Stimulated activated naive CD8-positive, alpha-beta T cell treated with anti-CD3 and anti-CD28 coated beads, Interleukin-15, Interleukin-2, amounts not matched to agents 100 U/mL and 50 U/mL, for 24 hours (primary cell): ENCODE measurements around the gene OR14I1.

Experiments
- ATAC-seq: fragments of 150-1000 bp; cut with Tn5 transposase; one replicate; pipeline ENCODE4 v1.10.0; 2021
- DNase-seq: peaks from one replicate; pipeline ENCODE4 v3.0.0; 2021

The OR14I1 gene

DNA sequence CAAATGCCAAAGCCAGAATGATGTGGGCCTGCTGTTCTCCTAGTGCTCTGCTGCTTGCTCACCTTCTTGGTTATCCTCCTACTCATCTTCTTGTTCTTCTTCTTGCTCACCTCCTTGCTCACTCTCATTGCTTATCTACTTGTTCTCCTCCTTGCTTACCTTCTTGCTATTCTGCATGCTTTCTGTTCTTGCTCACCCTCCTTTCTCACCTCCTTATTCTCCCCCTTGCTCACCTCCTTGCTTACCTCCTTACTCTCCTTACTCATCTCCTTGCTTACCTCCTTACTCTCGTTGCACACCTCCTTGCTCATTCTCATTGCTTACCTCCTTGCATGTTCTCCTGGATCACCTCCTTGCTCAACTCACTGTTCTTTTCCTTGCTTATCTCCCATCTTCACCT is at the start of gene OR14I1:
OR14I1 (minus strand) TSS at position 53 of the 400 bp plus-strand sequence.
- ATAC-seq (no peak), DNase-seq (no peak)

- no peak for DNase-seq
- no peak for ATAC-seq
Measured at GRCh38 chr1:248751635-248752034, 49.1 kb upstream of the OR14I1 start.

DNA sequence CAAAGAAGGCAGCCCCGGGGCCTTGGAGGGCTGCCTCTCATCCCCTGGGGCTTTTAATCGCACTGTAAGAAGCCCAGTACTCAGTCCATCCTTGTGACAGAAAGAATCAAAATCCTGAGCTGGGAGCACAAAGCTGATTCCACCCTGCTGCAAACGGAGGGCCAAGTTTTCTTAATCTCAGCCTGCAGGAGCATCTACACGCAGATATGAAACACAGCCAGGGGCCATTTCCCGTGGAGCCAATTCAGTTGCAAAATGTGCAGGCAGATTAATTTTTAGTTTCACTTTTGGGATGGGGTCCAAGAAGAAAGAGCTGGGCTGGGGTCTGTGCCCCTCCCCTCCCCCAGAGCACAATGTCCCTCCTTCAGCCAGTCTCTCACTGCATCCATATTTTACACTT is 48.6 kb upstream of the OR14I1 start:
- DNase-seq (no peak), ATAC-seq (no peak)

- ATAC-seq (no peak), DNase-seq (no peak)
Measured at GRCh38 chr1:248750496-248750895, 47.9 kb upstream of the OR14I1 start.

DNA sequence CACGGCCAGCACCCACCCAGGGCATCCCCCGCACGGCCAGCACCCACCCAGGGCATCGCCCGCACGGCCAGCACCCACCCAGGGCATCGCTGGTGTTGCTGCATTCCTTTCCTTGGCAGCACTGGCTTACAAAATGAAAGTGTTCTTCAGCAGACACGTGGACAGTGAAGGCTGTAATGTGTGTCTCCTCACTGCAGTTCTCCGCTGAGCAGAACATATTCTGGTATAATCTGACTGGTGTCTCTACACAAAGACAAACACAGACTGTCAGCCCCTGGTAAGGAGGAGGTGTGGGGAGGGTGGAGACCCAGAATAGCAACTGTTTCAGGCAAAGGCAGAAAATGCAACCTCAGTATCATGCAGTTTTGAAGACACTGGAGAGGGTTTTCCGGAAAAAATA is 45.6 kb upstream of the OR14I1 start:
- no peak for DNase-seq
- no peak for ATAC-seq

GRCh38 chr1:248740876-248741275 is 38.3 kb upstream of the OR14I1 start:
- ATAC-seq, result no peak
- no peak for DNase-seq

- ATAC-seq (no peak), DNase-seq (no peak)
Measured at GRCh38 chr1:248739572-248740205, 37.1 kb upstream of the OR14I1 start.

- DNase-seq (no peak), ATAC-seq (no peak)
Measured at GRCh38 chr1:248737457-248737856, 34.9 kb upstream of the OR14I1 start.

- ATAC-seq, result no peak
Measured at GRCh38 chr1:248736977-248737376, 34.4 kb upstream of the OR14I1 start.

GRCh38 chr1:248733566-248733965 is 31.0 kb upstream of the OR14I1 start:
- no peak for ATAC-seq
- DNase-seq, result no peak

More at GRCh38 chr1:248736977-248737376, 34.4 kb upstream of the OR14I1 start:
- no peak for DNase-seq

- DNase-seq (no peak), ATAC-seq (no peak)
Measured at GRCh38 chr1:248730507-248731335, 28.2 kb upstream of the OR14I1 start.

- ATAC-seq (no peak), DNase-seq (no peak)
Measured at GRCh38 chr1:248714248-248714647, 11.7 kb upstream of the OR14I1 start.

DNA sequence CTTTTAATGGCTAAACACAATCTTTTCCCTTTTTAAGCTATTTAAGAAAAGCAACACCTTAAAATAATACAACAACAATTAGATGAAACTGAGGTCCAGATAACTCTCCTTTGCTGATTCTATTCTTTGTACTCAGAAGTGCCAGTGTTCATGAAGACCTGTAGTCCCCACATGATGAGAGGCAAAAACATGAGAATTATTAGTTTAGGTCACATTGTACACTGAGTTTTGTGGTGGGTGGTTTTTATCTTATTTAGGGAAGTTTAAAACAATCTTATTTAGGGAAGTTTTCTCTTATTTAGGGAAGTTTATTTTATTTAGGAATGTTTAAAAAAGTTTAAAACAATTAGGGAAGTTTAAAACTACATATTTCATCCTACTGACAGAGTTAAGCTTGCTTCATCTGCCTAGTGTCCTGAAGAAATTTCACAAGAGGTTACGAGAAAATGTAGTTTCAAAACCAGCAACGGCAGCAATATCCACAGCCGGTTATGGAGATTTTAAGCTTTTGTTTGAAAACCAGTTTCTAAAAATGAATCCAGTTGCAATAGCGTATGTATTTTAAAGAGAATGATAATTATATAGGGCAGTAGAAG is 7.8 kb upstream of the OR14I1 start:
- DNase-seq (no peak), ATAC-seq (no peak)

- no peak for ATAC-seq
- DNase-seq, result no peak
Measured at GRCh38 chr1:248704606-248705005, 2.0 kb upstream of the OR14I1 start.

DNA sequence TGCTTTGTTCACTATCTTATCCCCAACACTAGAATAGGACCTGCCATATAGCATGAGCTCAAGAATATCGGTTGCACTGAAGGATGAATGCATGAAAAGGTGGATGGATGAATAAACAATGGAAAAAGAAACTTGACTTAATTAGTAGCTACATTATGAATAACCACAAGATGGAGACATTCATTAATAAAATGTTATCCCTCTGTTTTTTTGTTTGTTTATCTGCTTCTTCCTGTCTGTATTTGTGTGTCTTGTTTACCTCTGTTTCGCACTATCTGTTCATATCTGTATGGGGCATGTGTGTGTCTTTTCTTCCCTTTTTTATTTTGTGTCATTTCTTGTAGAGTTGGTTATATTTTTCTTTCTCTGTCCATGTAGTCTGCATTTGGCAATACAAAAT is 1.1 kb upstream of the OR14I1 start:
- no peak for ATAC-seq
- DNase-seq, result no peak

GRCh38 chr1:248699099-248699498 is 3.5 kb downstream of the OR14I1 start:
- DNase-seq (no peak), ATAC-seq (no peak)

DNA sequence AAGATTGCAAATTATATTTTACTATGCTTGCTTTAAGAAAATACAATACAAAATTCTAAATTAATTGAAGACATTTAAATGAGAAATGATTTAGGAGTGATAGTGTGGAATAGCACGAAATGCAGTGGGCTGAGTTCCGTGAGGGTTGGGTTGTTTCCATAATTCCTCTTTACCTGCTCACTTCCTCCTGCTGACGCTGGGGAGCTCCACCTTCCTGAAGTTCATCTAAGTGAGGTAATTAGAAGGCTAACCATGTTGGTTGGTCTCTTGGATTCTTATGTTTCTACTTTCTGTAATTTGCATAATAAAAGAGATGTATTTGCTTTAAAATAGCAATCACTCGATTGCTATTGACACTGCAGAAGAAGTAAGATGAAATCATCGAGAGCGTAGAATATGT is 4.7 kb downstream of the OR14I1 start:
- ATAC-seq, result no peak
- DNase-seq, result no peak

DNA sequence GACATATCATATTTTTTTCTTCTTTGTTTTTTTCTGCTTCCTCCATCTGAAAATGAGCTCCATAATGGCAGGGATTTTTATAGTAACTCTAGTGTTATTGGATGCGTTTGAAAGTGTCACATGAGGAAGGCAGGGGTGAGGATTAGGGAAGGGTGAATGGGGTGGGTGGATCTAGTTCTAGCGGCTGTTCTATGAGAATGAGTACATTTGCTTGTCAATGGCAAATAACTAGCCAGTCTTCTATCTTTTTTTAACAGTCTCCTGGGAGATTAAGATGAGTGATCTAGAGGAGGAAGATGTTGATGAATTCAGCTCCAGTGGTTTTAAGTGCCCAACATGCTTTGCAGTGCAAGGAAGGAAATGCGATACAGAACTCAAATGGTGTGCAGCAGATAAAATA is 5.8 kb downstream of the OR14I1 start:
- no peak for DNase-seq
- no peak for ATAC-seq

DNA sequence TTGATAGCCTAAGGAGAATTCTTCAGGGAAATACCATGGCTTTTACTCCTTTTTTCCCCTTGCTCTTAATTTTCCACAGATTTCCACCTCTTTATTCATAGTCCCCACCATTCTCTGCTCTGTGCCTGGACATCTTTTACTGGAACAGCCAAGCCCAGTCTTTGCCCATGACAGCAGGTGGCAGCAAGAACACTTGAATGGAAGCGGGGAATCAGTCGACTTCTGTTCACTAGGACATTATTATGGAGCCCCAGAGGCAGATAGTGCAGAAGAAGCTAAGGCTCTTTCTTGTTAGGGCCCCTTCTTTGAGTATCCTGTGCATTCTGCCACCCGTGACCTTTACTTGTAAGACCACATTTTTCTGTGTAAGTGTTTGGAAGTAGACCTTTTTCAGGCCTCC is 6.3 kb downstream of the OR14I1 start:
- ATAC-seq (no peak), DNase-seq (no peak)

- no peak for ATAC-seq
- no peak for DNase-seq
Measured at GRCh38 chr1:248695451-248696132, 7.0 kb downstream of the OR14I1 start.

GRCh38 chr1:248691567-248692155 is 10.9 kb downstream of the OR14I1 start:
- DNase-seq, result no peak
- no peak for ATAC-seq

GRCh38 chr1:248688527-248689298 is 13.9 kb downstream of the OR14I1 start:
- no peak for ATAC-seq
- DNase-seq, result no peak
